ENCODE results near the gene EVL. TPM values are rescaled to one million over a fixed set of nuclear protein-coding genes. Genes with fewer than 3 reads are reported as not detected.

EVL gene
- total RNA-seq, 2 donors from 2014 or later = 53.1 to 102 TPM

DNA sequence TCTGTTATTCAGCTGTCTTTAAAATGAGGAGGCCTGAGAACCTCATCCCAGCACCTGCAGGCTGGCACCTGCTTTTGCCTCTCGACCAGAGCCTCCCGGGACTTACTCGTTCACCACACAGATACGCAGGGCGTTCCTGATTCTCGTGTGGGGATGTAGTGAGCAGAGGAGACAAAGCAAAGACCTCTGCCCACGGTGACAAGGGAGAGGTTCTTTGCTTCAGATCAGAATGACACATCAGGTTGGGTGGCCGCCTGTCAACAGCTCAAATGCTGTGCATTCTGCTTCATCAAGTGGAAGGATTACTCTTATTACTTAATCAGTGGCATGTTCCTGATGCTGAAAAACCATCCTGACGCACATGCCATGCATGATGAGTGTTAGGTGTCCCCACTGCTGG is 69.9 kb downstream of the EVL start:
- H3K27me3 ChIP-seq (replicated peaks; ENCODE audit: insufficient read depth) = no peaks in the 10 kb centered on the region
- DNase-seq (ENCODE audit: low spot score) (no peak), ATAC-seq (ENCODE audit: insufficient number of reproducible peaks, low FRiP score, low read depth) (no peak)
- H3K9me3 ChIP-seq = no peaks in the 10 kb centered on the region
- TF ChIP-seq, protein P1, sequence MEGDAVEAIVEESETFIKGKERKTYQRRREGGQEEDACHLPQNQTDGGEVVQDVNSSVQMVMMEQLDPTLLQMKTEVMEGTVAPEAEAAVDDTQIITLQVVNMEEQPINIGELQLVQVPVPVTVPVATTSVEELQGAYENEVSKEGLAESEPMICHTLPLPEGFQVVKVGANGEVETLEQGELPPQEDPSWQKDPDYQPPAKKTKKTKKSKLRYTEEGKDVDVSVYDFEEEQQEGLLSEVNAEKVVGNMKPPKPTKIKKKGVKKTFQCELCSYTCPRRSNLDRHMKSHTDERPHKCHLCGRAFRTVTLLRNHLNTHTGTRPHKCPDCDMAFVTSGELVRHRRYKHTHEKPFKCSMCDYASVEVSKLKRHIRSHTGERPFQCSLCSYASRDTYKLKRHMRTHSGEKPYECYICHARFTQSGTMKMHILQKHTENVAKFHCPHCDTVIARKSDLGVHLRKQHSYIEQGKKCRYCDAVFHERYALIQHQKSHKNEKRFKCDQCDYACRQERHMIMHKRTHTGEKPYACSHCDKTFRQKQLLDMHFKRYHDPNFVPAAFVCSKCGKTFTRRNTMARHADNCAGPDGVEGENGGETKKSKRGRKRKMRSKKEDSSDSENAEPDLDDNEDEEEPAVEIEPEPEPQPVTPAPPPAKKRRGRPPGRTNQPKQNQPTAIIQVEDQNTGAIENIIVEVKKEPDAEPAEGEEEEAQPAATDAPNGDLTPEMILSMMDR (IDR thresholded peaks at IDR 0.05) = no peak
- no peak overlapping the region for H3K27ac ChIP-seq
- peaks cover 11% of the 10 kb centered on the region for H3K36me3 ChIP-seq
- no peaks in the 10 kb centered on the region for H3K4me1 ChIP-seq (ENCODE audit: control insufficient read depth in 1 of 2, low read depth in 2 of 2)
- no peak overlapping the region for H3K4me3 ChIP-seq

DNA sequence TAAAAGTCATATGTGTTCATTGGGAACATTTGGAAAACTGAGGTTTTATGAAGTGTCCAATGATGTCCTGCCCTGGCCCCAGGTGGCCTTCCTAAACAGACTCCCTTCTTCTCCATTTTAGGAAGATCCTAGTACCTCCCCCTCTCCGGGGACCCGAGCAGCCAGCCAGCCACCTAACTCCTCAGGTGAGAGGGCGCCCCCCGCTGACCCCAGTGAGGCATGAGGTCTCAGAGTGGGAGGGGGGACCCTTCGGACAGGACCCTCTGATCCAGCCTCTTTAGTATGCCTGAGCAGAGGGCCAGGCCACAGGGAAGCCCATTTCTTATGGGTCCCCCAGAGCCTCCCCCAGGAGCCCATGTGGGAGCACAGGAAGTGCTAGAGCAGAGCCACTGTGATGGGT is 70.6 kb downstream of the EVL start:
- no peak for ATAC-seq (ENCODE audit: insufficient number of reproducible peaks, low FRiP score, low read depth)
- Histone ChIP-seq H3K27ac (no peak overlapping the region), H3K4me1 (ENCODE audit: control insufficient read depth in 1 of 2, low read depth in 2 of 2) (no peaks in the 10 kb centered on the region), H3K27me3 (replicated peaks; ENCODE audit: insufficient read depth) (no peaks in the 10 kb centered on the region), H3K36me3 (peaks cover 11% of the 10 kb centered on the region), H3K9me3 (no peaks in the 10 kb centered on the region), H3K4me3 (no peak overlapping the region)
- DNase-seq (ENCODE audit: low spot score) = no peak
- TF ChIP-seq, protein P1 (IDR thresholded peaks at IDR 0.05) = no peak

DNA sequence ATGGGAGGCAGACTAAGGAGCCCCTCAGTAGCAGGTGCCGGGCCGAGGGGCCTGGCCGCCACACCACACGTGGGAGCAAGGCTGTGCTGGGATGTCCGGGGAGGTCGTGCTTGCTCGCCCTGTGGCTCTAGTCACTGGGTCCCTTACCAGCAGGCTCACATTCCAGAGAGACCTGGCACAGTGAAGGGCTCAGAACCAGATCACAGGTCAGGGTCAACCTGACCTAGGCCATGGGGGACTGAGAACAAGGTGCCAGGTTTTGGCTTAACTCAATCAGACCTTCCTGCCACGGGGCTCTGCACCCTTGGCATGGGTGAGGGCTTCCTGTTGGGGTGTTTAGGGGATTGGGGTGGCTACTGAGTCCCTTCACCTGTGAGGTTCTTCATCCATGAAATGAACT is 72.0 kb downstream of the EVL start:
- DNase-seq (ENCODE audit: low spot score) = no peak
- no peak overlapping the region for H3K27ac ChIP-seq
- no peak for ATAC-seq (ENCODE audit: insufficient number of reproducible peaks, low FRiP score, low read depth)
- H3K4me3 ChIP-seq = no peak overlapping the region
- no peaks in the 10 kb centered on the region for H3K4me1 ChIP-seq (ENCODE audit: control insufficient read depth in 1 of 2, low read depth in 2 of 2)
- TF ChIP-seq, protein P1 (IDR thresholded peaks at IDR 0.05) = no peak
- H3K27me3 ChIP-seq (replicated peaks; ENCODE audit: insufficient read depth) = no peaks in the 10 kb centered on the region
- peaks cover 9% of the 10 kb centered on the region for H3K36me3 ChIP-seq
- no peaks in the 10 kb centered on the region for H3K9me3 ChIP-seq

DNA sequence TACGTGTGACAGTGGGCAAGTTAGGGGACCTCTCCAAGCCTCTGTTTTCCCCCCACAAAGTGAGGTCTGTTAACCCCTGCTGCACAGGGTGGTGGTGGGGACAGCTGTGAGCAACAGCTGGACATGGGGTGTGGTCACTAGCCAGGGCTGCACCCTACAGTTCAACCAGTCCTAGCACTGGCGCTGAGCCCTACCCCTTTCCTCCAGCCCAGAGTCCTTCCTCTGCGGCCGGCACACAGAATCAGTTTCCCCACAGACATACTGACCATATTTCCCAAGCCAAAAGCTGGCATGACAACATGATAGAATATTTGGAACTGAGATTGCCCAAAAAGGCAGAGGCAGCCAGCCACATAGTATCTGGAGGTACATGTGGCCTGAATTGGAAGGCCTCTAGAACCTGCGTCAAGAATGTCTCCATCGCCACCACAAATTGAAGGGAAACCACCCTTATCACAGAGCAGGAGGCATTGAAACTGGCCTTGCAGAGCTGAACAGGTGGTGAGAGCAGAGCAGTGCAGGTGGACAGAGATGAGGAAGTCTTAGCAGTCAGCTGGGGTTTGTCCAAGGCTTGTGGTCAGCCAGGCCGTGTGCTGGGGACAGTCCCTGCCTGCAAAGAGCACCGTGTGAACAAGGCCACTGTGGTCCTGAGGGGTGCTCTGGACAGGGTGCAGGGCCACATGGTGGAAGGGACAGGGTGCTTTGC is 73.0 kb downstream of the EVL start:
- peaks cover 3% of the 10 kb centered on the region for H3K36me3 ChIP-seq
- TF ChIP-seq, protein P1 (IDR thresholded peaks at IDR 0.05) = no peak
- H3K27me3 ChIP-seq (replicated peaks; ENCODE audit: insufficient read depth) = no peaks in the 10 kb centered on the region
- no peaks in the 10 kb centered on the region for H3K4me1 ChIP-seq (ENCODE audit: control insufficient read depth in 1 of 2, low read depth in 2 of 2)
- H3K9me3 ChIP-seq = no peaks in the 10 kb centered on the region
- no peak overlapping the region for H3K4me3 ChIP-seq
- DNase-seq (ENCODE audit: low spot score) = no peak
- ATAC-seq (ENCODE audit: insufficient number of reproducible peaks, low FRiP score, low read depth) = no peak
- no peak overlapping the region for H3K27ac ChIP-seq

DNA sequence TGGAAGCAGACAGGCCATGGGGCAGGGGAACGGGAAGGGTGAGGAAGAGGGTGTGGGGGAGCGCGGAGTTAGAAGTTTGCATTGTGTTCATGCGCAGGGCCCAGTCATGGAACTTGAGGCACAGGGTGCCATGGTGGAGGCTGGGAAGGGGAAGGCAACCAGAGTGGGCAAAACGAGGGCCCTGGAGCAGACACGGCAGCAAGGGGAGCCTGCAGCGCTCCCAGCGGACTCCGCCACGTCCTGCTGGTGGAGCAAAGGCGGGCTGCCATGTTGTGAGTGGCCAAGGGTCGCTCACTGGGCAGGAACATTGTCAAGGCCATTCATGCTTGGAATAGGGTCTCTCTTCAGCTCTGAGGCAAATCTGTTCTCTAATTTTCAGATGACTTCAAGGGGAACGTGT is 73.7 kb downstream of the EVL start:
- no peak for ATAC-seq (ENCODE audit: insufficient number of reproducible peaks, low FRiP score, low read depth)
- Histone ChIP-seq H3K9me3 (no peaks in the 10 kb centered on the region), H3K4me1 (ENCODE audit: control insufficient read depth in 1 of 2, low read depth in 2 of 2) (no peaks in the 10 kb centered on the region), H3K36me3 (peaks cover 3% of the 10 kb centered on the region), H3K4me3 (no peak overlapping the region), H3K27me3 (replicated peaks; ENCODE audit: insufficient read depth) (no peaks in the 10 kb centered on the region), H3K27ac (no peak overlapping the region)
- DNase-seq (ENCODE audit: low spot score) = no peak
- TF ChIP-seq, protein P1 (IDR thresholded peaks at IDR 0.05) = no peak

All from thoracic aorta (tissue), 2 donors.